Tibial artery (tissue), 4 donors: ENCODE results near the gene TTN.

Experiments
- DNase-seq, 2 donors: peaks; one replicate each; pipeline ENCODE4 v3.0.0-alpha.2; 2019
- H3K27ac ChIP-seq, 2 donors: fragments of 200-600 bp; sonication (generic) in 1 of 2; 1 replicate in 1 of 2; 2 replicates in 1 of 2; pipeline ENCODE4 v1.5.1; 2018 to 2019; ENCODE audit warnings: mild to moderate bottlenecking in 1 of 2
- H3K27me3 ChIP-seq, 2 donors: fragments of 200-600 bp; sonication (generic) in 1 of 2; one replicate each; pipeline versions ENCODE4 v1.5.1 to v1.6.0; 2016 to 2019
- H3K36me3 ChIP-seq, 3 donors: fragments of 200-600 bp; sonication (generic) in 2 of 3; one replicate each; pipeline ENCODE4 v1.5.1; 2016 to 2019; ENCODE audit warnings: mild to moderate bottlenecking in 2 of 3
- H3K4me1 ChIP-seq, 4 donors: fragments of 200-600 bp; sonication (generic) in 2 of 4; 1 replicate in 3 of 4; 2 replicates in 1 of 4; pipeline ENCODE4 v1.5.1; 2016 to 2019
- H3K4me3 ChIP-seq, 2 donors: fragments of 200-600 bp; sonication (generic) in 1 of 2; 1 replicate in 1 of 2; 2 replicates in 1 of 2; pipeline ENCODE4 v1.5.1; 2018 to 2019; ENCODE audit warnings: mild to moderate bottlenecking in 2 of 2
- H3K9me3 ChIP-seq, 3 donors: fragments of 200-600 bp; sonication (generic) in 1 of 3; one replicate each; pipeline ENCODE4 v1.5.1; 2016 to 2019
- CTCF ChIP-seq, 2 experiments: fragments of 200-600 bp in 1 of 2; fragments of 450-650 bp in 1 of 2; IDR thresholded peaks; one replicate each; pipeline ENCODE4 v1.5.1; 2017 to 2019; ENCODE audit warnings: antibody characterized with exemption in 2 of 2, mild to moderate bottlenecking in 1 of 2, moderate library complexity in 1 of 2
- intact Hi-C: fragments of 100-400 bp; cut with DNase I; formaldehyde crosslinking; loops from one replicate; pipeline ENCODE4 v1.15.0; 2023; ENCODE audit warnings: low total_unique reads

TTN gene

GRCh38 chr2:178689808-178690207 lies 117.4 kb downstream of the TTN start:
- Histone ChIP-seq H3K4me1 (no peaks in the 10 kb centered on the region), H3K9me3 (no peaks in the 10 kb centered on the region), H3K4me3 (no peak overlapping the region), H3K27ac (no peak overlapping the region), H3K36me3 (no peaks in the 10 kb centered on the region), H3K27me3 (no peaks in the 10 kb centered on the region)
- no peak for DNase-seq
- no peak for TF ChIP-seq CTCF (IDR thresholded peaks at IDR 0.05)
- intact Hi-C loops = no loop called here

- Histone ChIP-seq H3K27me3 (no peaks in the 10 kb centered on the region), H3K36me3 (no peaks in the 10 kb centered on the region), H3K9me3 (no peaks in the 10 kb centered on the region), H3K27ac (no peak overlapping the region), H3K4me1 (no peaks in the 10 kb centered on the region), H3K4me3 (no peak overlapping the region)
- DNase-seq = no peak
- intact Hi-C loops = no loop called here
- TF ChIP-seq CTCF (IDR thresholded peaks at IDR 0.05) = no peak
Observed at GRCh38 chr2:178683877-178684276, 123.3 kb downstream of the TTN start.

- no peak for TF ChIP-seq CTCF (IDR thresholded peaks at IDR 0.05)
- Histone ChIP-seq H3K9me3 (no peaks in the 10 kb centered on the region), H3K27me3 (no peaks in the 10 kb centered on the region), H3K27ac (no peak overlapping the region), H3K36me3 (no peaks in the 10 kb centered on the region), H3K4me3 (no peak overlapping the region), H3K4me1 (no peaks in the 10 kb centered on the region)
- intact Hi-C loops = no loop called here
- DNase-seq = no peak
Observed at GRCh38 chr2:178681081-178681480, 126.1 kb downstream of the TTN start.

DNA sequence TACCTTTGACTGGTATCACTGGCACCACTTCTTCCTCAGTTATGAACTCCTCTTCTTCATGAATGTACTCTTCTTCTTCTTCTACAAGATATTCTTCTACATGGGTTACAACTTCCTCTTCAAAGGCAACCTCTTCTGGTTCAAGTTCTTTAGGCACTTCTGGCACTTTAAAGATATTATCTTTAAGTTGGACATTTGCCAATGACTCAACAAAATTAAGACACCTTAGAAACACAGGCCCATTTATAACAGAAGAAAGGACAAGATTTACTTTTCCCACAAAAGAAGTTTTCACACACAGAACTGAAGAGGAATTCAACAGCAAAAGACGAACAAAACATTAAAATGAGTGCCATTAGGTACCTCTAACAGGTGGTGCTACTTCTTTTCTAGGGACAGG lies 127.3 kb downstream of the TTN start:
- no peaks in the 10 kb centered on the region for H3K9me3 ChIP-seq
- DNase-seq = no peak
- intact Hi-C loops = no loop called here
- no peaks in the 10 kb centered on the region for H3K36me3 ChIP-seq
- H3K27ac ChIP-seq = no peak overlapping the region
- H3K4me3 ChIP-seq = no peak overlapping the region
- no peaks in the 10 kb centered on the region for H3K4me1 ChIP-seq
- no peak for TF ChIP-seq CTCF (IDR thresholded peaks at IDR 0.05)
- no peaks in the 10 kb centered on the region for H3K27me3 ChIP-seq

DNA sequence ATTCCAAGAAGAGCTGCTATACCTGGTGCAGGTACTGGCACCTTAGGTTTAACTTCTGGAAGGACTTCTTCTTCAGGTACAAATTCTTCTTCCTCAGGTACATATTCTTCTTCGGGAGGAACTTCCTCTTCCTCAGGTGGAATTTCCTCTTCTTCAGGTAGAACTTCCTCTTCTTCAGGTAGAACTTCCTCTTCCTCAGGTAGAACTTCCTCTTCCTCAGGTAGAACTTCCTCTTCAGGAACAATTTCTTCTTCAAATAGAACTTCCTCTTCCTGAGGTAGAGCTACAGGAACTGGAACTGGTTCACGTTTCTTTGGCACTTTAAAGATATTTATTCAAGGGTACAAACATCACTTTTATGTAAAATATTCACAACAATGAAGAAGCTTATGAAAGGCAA lies 129.6 kb downstream of the TTN start:
- intact Hi-C loops = no loop called here
- no peaks in the 10 kb centered on the region for H3K4me1 ChIP-seq
- no peaks in the 10 kb centered on the region for H3K27me3 ChIP-seq
- no peaks in the 10 kb centered on the region for H3K36me3 ChIP-seq
- no peaks in the 10 kb centered on the region for H3K9me3 ChIP-seq
- DNase-seq = no peak
- H3K4me3 ChIP-seq = no peak overlapping the region
- no peak for TF ChIP-seq CTCF (IDR thresholded peaks at IDR 0.05)
- H3K27ac ChIP-seq = no peak overlapping the region

- DNase-seq = no peak
- no peak overlapping the region for H3K27ac ChIP-seq
- H3K27me3 ChIP-seq = no peaks in the 10 kb centered on the region
- intact Hi-C loops = no loop called here
- no peak for TF ChIP-seq CTCF (IDR thresholded peaks at IDR 0.05)
- H3K9me3 ChIP-seq = no peaks in the 10 kb centered on the region
- H3K4me1 ChIP-seq = no peaks in the 10 kb centered on the region
- H3K36me3 ChIP-seq = no peaks in the 10 kb centered on the region
- no peak overlapping the region for H3K4me3 ChIP-seq
Observed at GRCh38 chr2:178676046-178676445, 131.2 kb downstream of the TTN start.
